Uterus (tissue), 2 donors: ENCODE measurements around the gene ZNF780A.

ENCODE experiments used
- POLR2A ChIP-seq, 2 donors: fragments of 450-650 bp; IDR thresholded peaks; one replicate each; pipeline ENCODE4 v1.6.1; 2016; ENCODE audit warnings: antibody characterized with exemption in 2 of 2, mild to moderate bottlenecking in 1 of 2, moderate library complexity in 1 of 2
- TF ChIP-seq, protein P1 (sequence below), 4 experiments: fragments of 200-600 bp in 2 of 4; fragments of 450-650 bp in 2 of 4; sonication (generic) in 2 of 4; IDR thresholded peaks; one replicate each; pipeline ENCODE4 v1.5.1; 2016 to 2019; ENCODE audit warnings: antibody characterized with exemption in 4 of 4, mild to moderate bottlenecking in 2 of 4, moderate library complexity in 1 of 4

DNA sequence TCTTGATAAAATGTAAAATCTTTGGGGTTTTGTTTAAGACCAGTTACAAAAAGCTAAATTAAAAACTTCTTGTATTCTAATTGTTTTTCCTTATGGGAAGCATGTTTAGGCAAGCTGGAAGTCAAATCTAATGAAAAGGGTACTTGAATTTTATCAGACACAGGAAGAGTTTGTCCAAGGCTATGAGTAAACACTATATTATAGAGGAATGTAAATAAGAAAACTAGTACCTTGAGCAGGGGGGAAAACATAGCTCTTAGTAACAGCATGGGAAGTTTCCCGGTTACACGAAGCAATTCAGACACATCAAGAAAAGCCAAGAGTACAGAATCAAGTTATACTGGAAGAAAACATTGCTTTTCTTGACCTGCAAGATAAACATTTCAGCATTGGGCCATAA, 19.8 kb upstream of the ZNF780A start:
- no peak for TF ChIP-seq POLR2A (IDR thresholded peaks at IDR 0.05)
- TF ChIP-seq, protein P1, sequence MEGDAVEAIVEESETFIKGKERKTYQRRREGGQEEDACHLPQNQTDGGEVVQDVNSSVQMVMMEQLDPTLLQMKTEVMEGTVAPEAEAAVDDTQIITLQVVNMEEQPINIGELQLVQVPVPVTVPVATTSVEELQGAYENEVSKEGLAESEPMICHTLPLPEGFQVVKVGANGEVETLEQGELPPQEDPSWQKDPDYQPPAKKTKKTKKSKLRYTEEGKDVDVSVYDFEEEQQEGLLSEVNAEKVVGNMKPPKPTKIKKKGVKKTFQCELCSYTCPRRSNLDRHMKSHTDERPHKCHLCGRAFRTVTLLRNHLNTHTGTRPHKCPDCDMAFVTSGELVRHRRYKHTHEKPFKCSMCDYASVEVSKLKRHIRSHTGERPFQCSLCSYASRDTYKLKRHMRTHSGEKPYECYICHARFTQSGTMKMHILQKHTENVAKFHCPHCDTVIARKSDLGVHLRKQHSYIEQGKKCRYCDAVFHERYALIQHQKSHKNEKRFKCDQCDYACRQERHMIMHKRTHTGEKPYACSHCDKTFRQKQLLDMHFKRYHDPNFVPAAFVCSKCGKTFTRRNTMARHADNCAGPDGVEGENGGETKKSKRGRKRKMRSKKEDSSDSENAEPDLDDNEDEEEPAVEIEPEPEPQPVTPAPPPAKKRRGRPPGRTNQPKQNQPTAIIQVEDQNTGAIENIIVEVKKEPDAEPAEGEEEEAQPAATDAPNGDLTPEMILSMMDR (IDR thresholded peaks at IDR 0.05) = no peak
